Vagina (tissue), 2 donors: ENCODE data around the gene NAPEPLD.

Experiments used
- CTCF ChIP-seq, 3 experiments: fragments of 450-650 bp in 2 of 3; fragments of 200-600 bp in 1 of 3; sonication (generic) in 1 of 3; IDR thresholded peaks; one replicate each; pipeline ENCODE4 v1.5.1; 2017 to 2019; ENCODE audit warnings: antibody characterized with exemption in 3 of 3, mild to moderate bottlenecking in 2 of 3, moderate library complexity in 2 of 3
- POLR2A ChIP-seq, 2 donors: fragments of 450-650 bp; IDR thresholded peaks; one replicate each; pipeline ENCODE4 v1.6.1; 2017; ENCODE audit warnings: antibody characterized with exemption in 2 of 2, mild to moderate bottlenecking in 2 of 2, moderate library complexity in 2 of 2
- POLR2AphosphoS5 ChIP-seq, 2 donors: sonication (generic); formaldehyde crosslinking; IDR thresholded peaks; one replicate each; pipeline ENCODE4 v1.9.0; 2017; ENCODE audit warnings: antibody characterized with exemption in 2 of 2, mild to moderate bottlenecking in 2 of 2, low read depth in 1 of 2; ENCODE audit not compliant: insufficient read depth in 1 of 2

GRCh38 chr7:103068414-103069403 is 80.2 kb downstream of the NAPEPLD start:
- TF ChIP-seq CTCF (IDR thresholded peaks at IDR 0.05) = no peak
- TF ChIP-seq POLR2A (IDR thresholded peaks at IDR 0.05) = no peak
- no peak for TF ChIP-seq POLR2AphosphoS5 (IDR thresholded peaks at IDR 0.05; ENCODE audit: insufficient read depth in 1 of 2, low read depth in 1 of 2)
